ENCODE measurements around the gene SLC41A1.

DNA sequence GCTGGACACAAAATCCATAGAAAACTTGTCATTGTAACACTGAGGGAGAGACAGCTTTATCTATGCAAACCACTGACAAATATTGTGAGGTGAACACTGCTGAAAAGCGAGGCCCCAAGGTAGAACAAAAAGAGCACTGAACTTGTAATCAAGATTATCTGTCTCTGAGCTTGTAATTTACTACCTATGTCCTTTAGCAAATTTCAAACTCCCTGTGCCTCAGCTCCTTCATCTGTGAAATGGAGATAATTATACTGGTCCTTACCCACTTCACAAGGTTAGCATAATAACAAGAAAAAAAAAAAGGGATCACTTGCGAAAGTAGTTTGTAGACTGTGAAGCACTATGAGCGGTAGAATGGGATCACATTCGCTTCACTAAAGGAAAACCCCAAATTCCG is 58.1 kb downstream of the SLC41A1 start:
- TF ChIP-seq EZH2phosphoT487 (IDR thresholded peaks at IDR 0.05; ENCODE audit: borderline replicate concordance) = no peak
- TF ChIP-seq, protein P1, sequence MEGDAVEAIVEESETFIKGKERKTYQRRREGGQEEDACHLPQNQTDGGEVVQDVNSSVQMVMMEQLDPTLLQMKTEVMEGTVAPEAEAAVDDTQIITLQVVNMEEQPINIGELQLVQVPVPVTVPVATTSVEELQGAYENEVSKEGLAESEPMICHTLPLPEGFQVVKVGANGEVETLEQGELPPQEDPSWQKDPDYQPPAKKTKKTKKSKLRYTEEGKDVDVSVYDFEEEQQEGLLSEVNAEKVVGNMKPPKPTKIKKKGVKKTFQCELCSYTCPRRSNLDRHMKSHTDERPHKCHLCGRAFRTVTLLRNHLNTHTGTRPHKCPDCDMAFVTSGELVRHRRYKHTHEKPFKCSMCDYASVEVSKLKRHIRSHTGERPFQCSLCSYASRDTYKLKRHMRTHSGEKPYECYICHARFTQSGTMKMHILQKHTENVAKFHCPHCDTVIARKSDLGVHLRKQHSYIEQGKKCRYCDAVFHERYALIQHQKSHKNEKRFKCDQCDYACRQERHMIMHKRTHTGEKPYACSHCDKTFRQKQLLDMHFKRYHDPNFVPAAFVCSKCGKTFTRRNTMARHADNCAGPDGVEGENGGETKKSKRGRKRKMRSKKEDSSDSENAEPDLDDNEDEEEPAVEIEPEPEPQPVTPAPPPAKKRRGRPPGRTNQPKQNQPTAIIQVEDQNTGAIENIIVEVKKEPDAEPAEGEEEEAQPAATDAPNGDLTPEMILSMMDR (conservative IDR thresholded peaks at IDR 0.05; ENCODE audit: low read length) = no peak

Data from Loucy (cell line).